T-helper 17 cell (primary cell): Measurements from ENCODE around the gene LMO1. TPM values are rescaled to one million over a fixed set of nuclear protein-coding genes. Genes with fewer than 3 reads are reported as not detected.

ENCODE experiments used
- ATAC-seq: fragments of 150-1000 bp; cut with Tn5 transposase; 2 replicates; pipeline ENCODE4 v1.10.0; 2021; ENCODE audit warnings: mild to moderate bottlenecking, moderate library complexity
- DNase-seq, 3 donors: peaks; one replicate each; pipeline versions ENCODE4 v3.0.0 to v3.0.0-alpha.2; 2020 to 2021
- H3K9me3 ChIP-seq: one replicate; pipeline ENCODE4 v1.7.0; 2013; ENCODE audit warnings: low read length, mild to moderate bottlenecking; ENCODE audit not compliant: control insufficient read depth, poor library complexity, severe bottlenecking
- H3K27ac Mint-ChIP-seq: one replicate; pipeline ENCODE4 v1.8.0; 2022; ENCODE audit warnings: mild to moderate bottlenecking, moderate library complexity, mixed read lengths
- H3K27me3 Mint-ChIP-seq: one replicate; pipeline ENCODE4 v1.8.0; 2022; ENCODE audit warnings: mixed read lengths
- H3K36me3 Mint-ChIP-seq: one replicate; pipeline ENCODE4 v1.8.0; 2022; ENCODE audit warnings: low read depth, mixed read lengths
- H3K4me1 Mint-ChIP-seq: one replicate; pipeline ENCODE4 v1.8.0; 2022; ENCODE audit warnings: mild to moderate bottlenecking, mixed read lengths
- H3K4me3 Mint-ChIP-seq: one replicate; pipeline ENCODE4 v1.8.0; 2022; ENCODE audit warnings: mild to moderate bottlenecking, moderate library complexity, mixed read lengths
- total RNA-seq, 4 donors: library from RNA in 2 of 4; stranded (reverse) in 2 of 4; gene quantifications; one replicate each; pipeline ENCODE4 v1.2.3 and lab custom pipeline; 2022 to 2026

LMO1 gene
- total RNA-seq, 2 donors from 2014 or later, result not detected

DNA sequence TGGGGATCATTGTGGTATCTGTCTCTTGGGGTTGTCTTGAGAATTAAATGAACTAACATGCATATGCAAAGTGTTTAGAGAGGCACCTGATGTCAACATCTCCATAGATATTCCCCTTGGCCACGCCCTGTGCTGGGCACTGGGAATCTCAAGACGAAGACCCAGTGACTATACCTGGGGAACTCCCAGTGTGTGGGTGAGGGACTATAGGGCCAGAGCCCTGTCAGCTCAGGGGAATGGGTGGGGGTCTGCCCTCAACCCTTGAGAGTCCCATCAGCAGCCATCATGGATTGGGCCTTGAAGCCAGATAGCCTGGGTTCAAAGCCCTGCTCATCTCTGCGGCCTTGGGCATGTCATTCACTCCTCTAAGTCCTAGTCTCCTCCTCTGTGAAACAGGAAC, 21.6 kb upstream of the LMO1 start:
- Mint-ChIP-seq H3K36me3 (no peaks in the 10 kb centered on the region), H3K4me3 (no peak overlapping the region), H3K4me1 (peaks cover 3% of the 10 kb centered on the region), H3K27me3 (peaks cover 36% of the 10 kb centered on the region), H3K27ac (no peak overlapping the region)
- DNase-seq (no peak), ATAC-seq (no peak)
- H3K9me3 ChIP-seq, result no peaks in the 10 kb centered on the region

DNA sequence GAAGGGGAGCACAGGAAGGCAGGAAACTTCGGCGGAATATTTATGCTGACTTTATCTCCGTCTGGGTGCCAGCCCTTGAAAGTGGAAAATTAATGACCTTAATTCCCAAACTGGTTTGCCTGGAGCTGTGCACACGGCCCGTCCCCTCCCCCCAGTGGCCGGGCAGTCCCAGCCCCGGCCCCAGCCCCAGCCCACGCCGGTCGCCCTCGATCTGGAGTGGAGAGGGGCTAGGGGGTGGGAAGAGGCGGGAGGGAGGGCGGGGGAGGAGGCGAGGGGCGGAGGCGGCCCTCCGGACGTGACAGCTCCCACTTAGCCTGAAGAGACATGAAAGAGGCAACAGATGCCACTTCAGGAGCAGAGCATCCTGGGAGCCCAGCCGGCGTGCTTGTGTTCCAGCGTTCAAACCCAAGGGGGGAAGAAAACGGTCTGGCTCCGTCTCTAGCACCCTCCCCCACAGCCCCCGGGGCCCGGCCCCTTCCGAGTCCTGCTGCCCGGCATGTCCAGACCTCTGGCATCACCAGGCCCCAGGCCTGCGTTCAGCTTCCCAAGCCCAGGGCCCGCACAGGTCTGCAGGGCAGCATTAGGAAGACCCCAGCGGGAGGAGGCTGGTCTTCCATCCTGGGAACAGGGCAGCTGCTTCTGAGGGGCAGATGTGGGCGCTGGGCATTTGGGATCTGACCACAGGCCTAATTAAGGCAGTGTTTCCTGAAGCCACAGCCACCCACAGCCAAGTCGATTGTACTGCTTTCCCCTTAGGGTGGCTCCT, 20.0 kb upstream of the LMO1 start:
- H3K9me3 ChIP-seq, result no peaks in the 10 kb centered on the region
- no peak for DNase-seq
- peaks cover 3% of the 10 kb centered on the region for H3K4me1 Mint-ChIP-seq
- no peak for ATAC-seq
- no peaks in the 10 kb centered on the region for H3K36me3 Mint-ChIP-seq
- H3K4me3 Mint-ChIP-seq, result no peak overlapping the region
- H3K27ac Mint-ChIP-seq, result no peak overlapping the region
- peaks cover 40% of the 10 kb centered on the region for H3K27me3 Mint-ChIP-seq

DNA sequence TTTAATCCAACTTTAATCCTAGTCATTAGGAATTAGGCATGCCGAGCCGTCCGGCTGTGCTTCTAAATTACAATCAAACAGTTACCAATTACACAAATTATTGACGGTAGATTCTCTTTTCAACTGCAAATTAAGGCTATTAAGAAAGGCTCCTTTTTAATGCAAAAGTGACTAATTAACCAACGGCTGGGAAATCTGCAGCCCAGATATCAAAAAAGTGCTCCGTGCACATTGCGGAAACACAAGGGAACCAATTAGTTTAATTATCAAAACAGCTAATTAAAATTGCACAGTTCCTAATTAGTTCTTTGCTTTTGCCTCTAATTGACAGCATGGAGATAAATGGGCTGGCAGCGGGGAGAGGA, 19.4 kb upstream of the LMO1 start:
- Mint-ChIP-seq H3K4me3 (no peak overlapping the region), H3K4me1 (peaks cover 3% of the 10 kb centered on the region), H3K27ac (no peak overlapping the region), H3K36me3 (no peaks in the 10 kb centered on the region), H3K27me3 (peaks cover 35% of the 10 kb centered on the region)
- ATAC-seq (no peak), DNase-seq (no peak)
- H3K9me3 ChIP-seq, result no peaks in the 10 kb centered on the region

DNA sequence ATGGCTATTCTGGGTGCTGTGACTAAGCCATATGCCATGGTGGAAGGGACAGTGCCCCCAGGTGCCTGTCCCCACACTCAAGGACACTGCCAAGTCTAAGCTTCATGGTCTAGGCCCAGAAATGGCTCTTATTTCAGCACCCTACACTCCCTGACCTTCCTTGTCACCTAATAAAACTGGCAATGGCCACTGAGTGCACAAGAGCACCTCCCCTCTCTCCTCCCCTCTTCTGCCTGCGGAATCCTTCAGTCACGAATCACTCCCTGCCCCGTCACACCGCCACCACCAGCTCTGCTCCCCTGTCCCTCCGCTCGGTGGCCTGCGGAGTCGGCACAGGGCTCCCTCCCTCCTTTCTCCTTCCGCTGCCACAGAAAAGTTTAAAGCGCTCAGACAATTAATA, 19.0 kb upstream of the LMO1 start:
- ATAC-seq (no peak), DNase-seq (no peak)
- Mint-ChIP-seq H3K27me3 (peaks cover 35% of the 10 kb centered on the region), H3K4me3 (no peak overlapping the region), H3K36me3 (no peaks in the 10 kb centered on the region), H3K27ac (no peak overlapping the region), H3K4me1 (peaks cover 3% of the 10 kb centered on the region)
- no peaks in the 10 kb centered on the region for H3K9me3 ChIP-seq

DNA sequence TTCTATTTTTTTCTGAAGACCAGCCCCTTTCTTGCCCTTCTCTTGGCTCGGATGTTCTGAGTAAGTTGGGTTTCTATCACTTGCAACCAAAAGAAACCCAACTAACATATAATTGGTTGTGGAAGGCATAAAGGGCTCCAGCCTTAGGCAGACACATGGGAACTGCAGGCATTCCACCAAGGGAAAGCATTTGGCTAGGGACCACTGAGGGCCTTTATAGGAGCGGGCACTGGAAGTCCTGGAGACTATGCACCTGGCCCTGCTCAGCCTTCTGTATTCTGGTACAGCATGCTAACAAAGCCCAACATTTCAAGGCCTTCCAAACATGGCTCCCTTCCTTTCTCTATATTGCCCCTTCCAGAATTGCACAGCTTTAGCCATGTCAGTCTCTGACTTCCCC, 17.6 kb upstream of the LMO1 start:
- no peak for ATAC-seq
- no peak overlapping the region for H3K4me3 Mint-ChIP-seq
- no peaks in the 10 kb centered on the region for H3K9me3 ChIP-seq
- H3K27me3 Mint-ChIP-seq, result peaks cover 30% of the 10 kb centered on the region
- no peak for DNase-seq
- H3K36me3 Mint-ChIP-seq, result no peaks in the 10 kb centered on the region
- H3K4me1 Mint-ChIP-seq, result no peaks in the 10 kb centered on the region
- H3K27ac Mint-ChIP-seq, result no peak overlapping the region

DNA sequence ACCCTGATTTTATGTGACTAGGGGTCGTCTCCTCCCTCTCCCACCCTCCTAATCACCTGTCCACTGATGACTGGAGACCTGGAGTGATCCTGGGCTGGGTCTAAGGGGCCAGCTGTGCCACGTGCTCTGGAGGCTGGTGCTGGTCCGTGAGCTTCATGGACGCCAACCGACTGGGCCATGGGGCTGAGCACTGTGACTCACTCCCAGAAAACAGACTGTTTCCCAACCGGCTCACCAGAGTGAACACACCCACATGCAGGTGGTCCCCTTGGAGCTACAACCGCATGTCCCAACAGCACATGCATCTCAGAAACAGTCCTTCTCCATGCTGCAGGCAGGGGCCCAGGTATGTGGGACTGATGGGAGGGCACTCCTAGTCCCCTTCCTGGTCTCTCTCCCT, 14.0 kb upstream of the LMO1 start:
- Mint-ChIP-seq H3K4me3 (no peak overlapping the region), H3K27me3 (peaks cover 20% of the 10 kb centered on the region), H3K27ac (no peak overlapping the region), H3K4me1 (no peaks in the 10 kb centered on the region), H3K36me3 (no peaks in the 10 kb centered on the region)
- no peak for ATAC-seq
- no peak for DNase-seq
- H3K9me3 ChIP-seq, result no peaks in the 10 kb centered on the region

DNA sequence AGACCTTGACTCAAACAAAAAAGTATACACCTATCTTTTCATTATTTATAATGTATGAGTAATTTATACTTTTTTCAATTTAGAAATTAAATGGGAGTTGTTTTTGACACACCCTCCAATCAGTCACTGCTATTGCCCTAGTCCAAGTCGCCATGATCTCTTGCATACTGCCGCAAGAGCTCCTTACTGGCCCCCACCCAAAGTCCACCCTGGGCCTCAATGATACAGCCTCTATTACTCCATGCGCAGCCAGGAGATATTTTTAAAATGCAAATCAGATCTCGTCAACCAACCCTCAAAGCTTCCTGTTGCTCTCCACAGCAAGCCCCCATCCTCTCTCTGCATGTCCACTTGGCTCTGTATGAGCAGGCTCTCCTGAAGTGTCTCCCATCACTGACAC, 12.8 kb upstream of the LMO1 start:
- Mint-ChIP-seq H3K4me3 (peak overlapping the region; percentile 39), H3K4me1 (no peaks in the 10 kb centered on the region), H3K36me3 (no peaks in the 10 kb centered on the region), H3K27me3 (peaks cover 26% of the 10 kb centered on the region), H3K27ac (no peak overlapping the region)
- DNase-seq (no peak), ATAC-seq (no peak)
- H3K9me3 ChIP-seq, result no peaks in the 10 kb centered on the region

DNA sequence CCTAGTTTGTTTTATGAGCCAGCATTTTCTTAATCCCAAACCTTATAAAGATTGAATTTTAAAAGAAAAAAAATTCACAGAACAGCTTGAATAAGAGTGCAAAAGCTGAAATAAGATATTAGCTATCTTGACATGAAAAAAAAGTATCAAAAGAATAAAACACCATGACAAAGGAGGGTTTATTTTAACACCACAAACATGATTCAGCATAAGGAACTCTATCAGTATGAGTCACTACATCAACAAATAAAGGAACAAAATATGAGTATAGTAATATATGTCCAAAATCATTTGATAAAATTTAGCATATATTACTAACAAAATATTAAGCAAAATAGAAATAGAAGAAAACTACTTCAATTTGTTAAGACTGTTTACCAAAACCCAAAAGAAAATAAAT, 9.6 kb upstream of the LMO1 start:
- H3K27ac Mint-ChIP-seq, result no peak overlapping the region
- no peaks in the 10 kb centered on the region for H3K9me3 ChIP-seq
- peaks cover 39% of the 10 kb centered on the region for H3K27me3 Mint-ChIP-seq
- H3K4me3 Mint-ChIP-seq, result no peak overlapping the region
- no peak for DNase-seq
- H3K36me3 Mint-ChIP-seq, result peaks cover 3% of the 10 kb centered on the region
- no peak for ATAC-seq
- H3K4me1 Mint-ChIP-seq, result no peaks in the 10 kb centered on the region

DNA sequence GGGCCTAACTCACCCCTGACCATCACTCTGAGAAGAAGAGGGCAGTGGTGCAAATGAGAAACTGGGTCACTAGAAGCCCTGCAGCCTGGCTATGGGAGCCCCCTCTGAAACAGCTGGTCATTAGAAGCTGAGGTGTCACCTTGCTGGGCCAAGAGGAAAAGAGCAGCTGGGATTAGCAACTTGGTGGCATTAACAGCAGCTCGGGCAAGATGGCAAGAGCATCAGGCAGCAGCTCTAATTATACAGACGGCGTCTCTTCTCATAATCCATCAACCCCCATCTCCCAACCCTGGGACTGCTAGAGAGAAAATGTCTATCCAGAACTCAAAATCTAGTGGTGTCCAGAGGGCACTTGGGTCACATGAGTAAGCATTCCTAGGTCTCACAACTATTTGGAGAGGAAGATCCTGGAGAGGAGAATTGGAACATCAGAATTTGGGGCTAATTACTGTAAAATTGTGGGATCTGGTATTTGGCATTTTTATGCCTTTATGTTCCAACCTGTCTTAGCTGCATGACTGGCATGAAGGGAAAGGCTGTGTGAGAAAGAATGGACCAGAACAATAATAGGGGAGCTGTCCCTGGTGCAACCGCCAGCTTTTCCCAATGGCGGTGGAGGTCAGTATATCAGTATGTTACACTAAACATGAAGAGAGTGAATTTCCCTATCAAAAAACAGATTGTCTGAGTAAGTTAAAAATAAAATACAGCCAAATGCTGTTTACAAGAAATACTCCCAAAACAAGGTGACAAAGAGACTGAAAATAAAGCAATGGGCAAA, 7.6 kb upstream of the LMO1 start:
- Mint-ChIP-seq H3K4me3 (no peak overlapping the region), H3K36me3 (peaks cover 3% of the 10 kb centered on the region), H3K27me3 (peaks cover 49% of the 10 kb centered on the region), H3K27ac (no peak overlapping the region), H3K4me1 (no peaks in the 10 kb centered on the region)
- no peak for DNase-seq
- no peak for ATAC-seq
- H3K9me3 ChIP-seq, result no peaks in the 10 kb centered on the region

DNA sequence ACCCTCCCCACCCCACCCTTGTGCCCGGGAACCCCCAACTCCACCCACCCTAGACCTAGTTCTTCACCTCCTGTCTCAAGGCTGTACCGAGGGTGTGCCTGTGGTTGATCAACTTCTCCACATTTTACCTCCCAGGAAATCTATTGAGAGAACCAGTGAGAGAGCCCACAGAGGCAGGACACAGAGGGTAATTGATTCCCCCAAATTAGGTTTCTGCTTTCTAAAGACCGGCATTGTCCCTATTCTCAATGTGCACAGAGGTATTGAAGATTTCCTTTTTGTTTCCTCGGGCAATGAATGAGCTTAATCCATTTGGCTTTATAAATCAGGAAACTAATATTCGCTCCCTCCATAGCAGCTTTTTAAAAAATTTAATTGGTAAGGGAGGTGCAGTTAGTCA, 6.0 kb upstream of the LMO1 start:
- Mint-ChIP-seq H3K27me3 (peaks cover 58% of the 10 kb centered on the region), H3K4me3 (no peak overlapping the region), H3K36me3 (peaks cover 3% of the 10 kb centered on the region), H3K27ac (no peak overlapping the region), H3K4me1 (peaks cover 2% of the 10 kb centered on the region)
- ATAC-seq (no peak), DNase-seq (no peak)
- no peaks in the 10 kb centered on the region for H3K9me3 ChIP-seq

DNA sequence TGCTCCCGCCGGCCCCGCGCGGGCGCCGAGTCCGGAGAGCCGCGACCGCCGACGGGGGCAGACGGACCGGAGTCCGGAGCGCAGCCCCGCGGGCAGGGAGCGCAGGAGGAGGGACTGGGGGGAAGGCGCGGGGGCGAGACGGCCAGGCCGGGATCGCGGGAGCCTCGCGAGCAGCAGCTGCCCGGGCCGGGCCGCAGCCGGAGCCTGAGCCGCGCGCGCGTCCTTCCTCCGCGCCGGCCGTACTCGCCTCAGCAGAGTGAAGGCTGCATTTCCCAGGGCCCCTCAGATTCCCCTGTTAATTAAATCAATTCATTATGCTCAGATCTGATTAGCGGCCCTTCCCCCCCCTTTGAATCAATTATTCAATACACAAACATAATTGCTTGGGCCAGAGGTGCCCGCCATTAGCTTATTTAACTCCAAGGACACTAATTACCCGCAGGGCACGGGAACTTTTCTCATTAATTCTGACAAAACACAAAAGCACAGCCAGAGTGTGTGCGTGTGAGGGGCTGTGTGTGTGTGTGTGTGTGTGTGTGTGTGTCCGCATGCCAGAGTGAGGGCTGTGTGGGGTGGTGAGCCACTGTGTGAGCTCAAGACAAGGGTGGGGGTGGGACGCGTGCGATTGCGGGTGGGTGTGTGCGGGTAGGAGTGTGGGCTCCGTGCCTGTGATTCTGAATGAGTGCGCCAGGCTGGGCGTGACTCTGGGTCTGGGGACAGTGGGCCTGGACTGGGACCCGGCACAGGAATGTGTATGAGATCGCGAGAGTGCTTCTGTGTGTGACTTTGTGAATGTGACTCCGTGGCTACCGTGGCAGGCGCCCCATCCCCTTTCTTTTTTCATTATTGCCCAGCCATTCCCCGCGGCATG, 5.1 kb upstream of the LMO1 start:
- Mint-ChIP-seq H3K4me1 (peaks cover 9% of the 10 kb centered on the region), H3K27me3 (peaks cover 66% of the 10 kb centered on the region), H3K27ac (no peak overlapping the region), H3K4me3 (peak overlapping the region; percentile 66), H3K36me3 (peaks cover 3% of the 10 kb centered on the region)
- no peaks in the 10 kb centered on the region for H3K9me3 ChIP-seq
- ATAC-seq (no peak), DNase-seq (no peak)

DNA sequence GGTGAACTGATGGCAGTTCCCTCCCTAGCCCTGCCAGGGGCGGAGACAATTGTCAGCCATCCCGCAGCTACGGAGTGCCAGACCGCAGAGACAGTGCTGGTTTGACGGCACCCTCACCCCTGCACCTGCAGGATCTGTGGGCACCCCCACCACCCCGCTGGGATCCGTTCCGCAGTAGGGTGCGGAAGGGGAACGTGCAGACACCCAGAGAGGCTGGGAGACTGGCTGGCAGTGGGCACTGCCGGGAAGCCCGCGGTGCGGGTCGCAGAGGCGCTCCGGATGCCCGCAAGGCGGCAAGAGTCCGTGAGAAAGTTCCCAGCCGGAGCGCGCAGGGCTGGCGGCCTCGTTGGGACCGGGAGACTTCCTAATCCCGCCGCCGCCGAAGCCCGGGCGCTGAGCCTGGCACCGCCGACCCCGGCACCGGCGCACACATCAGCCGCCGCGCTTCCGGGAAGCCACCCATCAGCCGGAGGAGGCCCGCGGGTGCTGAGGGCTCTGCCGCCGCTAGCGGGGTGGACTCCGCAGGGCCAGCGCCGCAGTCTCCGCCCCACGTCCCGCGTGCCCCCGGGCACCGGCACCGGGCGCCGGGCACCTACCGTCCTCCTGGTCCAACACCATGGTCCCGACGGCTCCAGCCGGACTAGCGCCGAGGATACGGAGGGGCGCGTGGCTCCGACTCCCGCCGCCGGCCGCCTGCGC, 4.3 kb upstream of the LMO1 start:
- peak overlapping the region; percentile 49 for H3K4me3 Mint-ChIP-seq
- peaks cover 11% of the 10 kb centered on the region for H3K4me1 Mint-ChIP-seq
- peak; percentile 65 for ATAC-seq
- no peak overlapping the region for H3K27ac Mint-ChIP-seq
- H3K36me3 Mint-ChIP-seq, result peaks cover 3% of the 10 kb centered on the region
- DNase-seq, result no peak
- no peaks in the 10 kb centered on the region for H3K9me3 ChIP-seq
- peaks cover 70% of the 10 kb centered on the region for H3K27me3 Mint-ChIP-seq

DNA sequence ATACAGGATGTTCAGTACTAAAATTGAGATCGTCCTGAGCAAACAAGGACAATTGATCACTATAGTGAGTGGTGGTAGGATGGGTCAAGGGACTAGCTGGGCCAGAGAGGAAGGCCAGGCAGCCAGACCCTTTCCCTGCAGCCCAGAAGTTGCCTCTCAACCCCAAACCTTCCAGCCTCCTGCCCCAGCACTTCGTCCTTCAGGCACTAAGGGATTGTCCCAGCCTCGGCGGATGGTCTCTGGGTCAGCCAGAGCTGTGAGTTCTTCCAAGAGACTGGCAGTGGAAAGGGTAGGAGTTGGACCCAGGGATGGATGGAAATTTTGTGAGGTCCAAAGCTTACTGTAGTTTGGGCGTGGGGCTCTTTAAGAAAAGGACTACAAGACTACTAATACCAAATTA, 3.6 kb upstream of the LMO1 start:
- Mint-ChIP-seq H3K27ac (no peak overlapping the region), H3K36me3 (peaks cover 3% of the 10 kb centered on the region), H3K4me1 (peaks cover 11% of the 10 kb centered on the region), H3K4me3 (peak overlapping the region; percentile 49), H3K27me3 (peaks cover 73% of the 10 kb centered on the region)
- H3K9me3 ChIP-seq, result no peaks in the 10 kb centered on the region
- no peak for DNase-seq
- ATAC-seq, result no peak
